Measurements from ENCODE around the gene PIGS. TPM values are rescaled to one million over a fixed set of nuclear protein-coding genes. Genes with fewer than 3 reads are reported as not detected.

Gene PIGS
- total RNA-seq, 1 experiment from 2014 or later = 45.8 TPM

DNA sequence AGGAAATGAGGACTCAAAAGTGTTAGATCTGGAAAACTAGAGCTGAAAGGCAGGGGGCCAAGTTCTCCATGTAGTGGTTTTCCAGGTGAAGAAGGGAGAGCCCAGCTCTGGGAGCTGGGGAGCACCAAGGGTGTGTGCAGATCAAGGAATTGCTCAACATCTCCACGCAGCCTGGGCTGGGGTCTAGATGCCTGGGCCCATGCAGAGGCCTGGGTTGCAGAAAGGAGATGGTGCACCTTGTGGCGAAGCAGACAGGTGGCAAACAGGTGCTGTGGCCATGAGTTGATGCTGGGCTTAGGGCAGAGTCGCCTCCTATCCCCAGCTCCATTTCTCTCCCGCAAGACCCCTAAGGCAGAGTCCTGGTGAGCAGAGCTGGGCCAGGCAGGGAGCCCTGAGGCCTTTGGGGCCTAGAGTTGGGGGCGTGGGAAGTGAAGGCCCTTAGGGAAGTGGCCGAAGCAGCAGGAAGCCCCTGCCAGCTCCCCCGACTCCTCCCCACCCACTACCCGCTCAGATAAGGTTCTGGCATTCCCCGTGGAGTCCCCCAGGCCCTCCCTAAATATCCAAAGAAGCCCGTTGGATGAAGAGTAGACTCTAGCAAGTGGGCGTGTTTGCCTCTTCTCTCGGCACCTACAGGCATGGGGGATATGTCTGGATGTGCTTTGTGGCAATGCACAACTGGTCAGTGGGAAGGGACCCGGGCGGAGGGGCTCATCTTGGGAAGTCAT is 64.4 kb downstream of the PIGS start:
- Histone ChIP-seq H3K27me3 (ENCODE audit: insufficient read depth, low read length) (peaks cover 1% of the 10 kb centered on the region; the same call in 1 of the 2 replicates), H3K9me3 (ENCODE audit: control insufficient read depth in 1 of 2, insufficient read depth in 1 of 2, low read depth in 1 of 2, low read length in 2 of 2) (no peaks in the 10 kb centered on the region), H3K9ac (ENCODE audit: low read length) (no peak overlapping the region), H3K27ac (ENCODE audit: low read depth, low read length) (no peak overlapping the region), H3K4me1 (ENCODE audit: control insufficient read depth in 1 of 2, insufficient read depth in 2 of 2, low read length in 2 of 2) (no peaks in the 10 kb centered on the region), H3K4me3 (replicated peaks in 1 of 2; ENCODE audit: low read depth in 1 of 2, low read length in 2 of 2) (no peak overlapping the region), H2AFZ (ENCODE audit: low read depth, low read length, poor library complexity, severe bottlenecking) (no peak overlapping the region), H3K79me2 (ENCODE audit: insufficient read depth, low read length) (no peaks in the 10 kb centered on the region), H3K36me3 (ENCODE audit: control insufficient read depth in 1 of 2, insufficient read depth in 2 of 2, low read length in 2 of 2) (no peaks in the 10 kb centered on the region), H4K20me1 (ENCODE audit: insufficient read depth) (no peaks in the 10 kb centered on the region), H3K9me2 (ENCODE audit: insufficient read depth) (no peaks in the 10 kb centered on the region), H3K4me2 (ENCODE audit: low read length) (no peak overlapping the region)
- ChIA-PET RAD21 (ENCODE audit: low non-redundant PET in 1 of 2, low total read pairs in 2 of 2, uncharacterized antibody in 2 of 2, unreplicated experiment in 2 of 2) (no interaction called here), POLR2A (no interaction called here), CTCF (no interaction called here)
- intact Hi-C loops (cut with micrococcal nuclease) = no loop called here
- TF ChIP-seq EGR1 (IDR thresholded peaks at IDR 0.05; ENCODE audit: low read depth) (no peak), CEBPB (IDR thresholded peaks at IDR 0.05; ENCODE audit: low read depth) (no peak), SIN3A (IDR thresholded peaks at IDR 0.05; ENCODE audit: low read depth) (no peak)
- TF ChIP-seq, protein P1, sequence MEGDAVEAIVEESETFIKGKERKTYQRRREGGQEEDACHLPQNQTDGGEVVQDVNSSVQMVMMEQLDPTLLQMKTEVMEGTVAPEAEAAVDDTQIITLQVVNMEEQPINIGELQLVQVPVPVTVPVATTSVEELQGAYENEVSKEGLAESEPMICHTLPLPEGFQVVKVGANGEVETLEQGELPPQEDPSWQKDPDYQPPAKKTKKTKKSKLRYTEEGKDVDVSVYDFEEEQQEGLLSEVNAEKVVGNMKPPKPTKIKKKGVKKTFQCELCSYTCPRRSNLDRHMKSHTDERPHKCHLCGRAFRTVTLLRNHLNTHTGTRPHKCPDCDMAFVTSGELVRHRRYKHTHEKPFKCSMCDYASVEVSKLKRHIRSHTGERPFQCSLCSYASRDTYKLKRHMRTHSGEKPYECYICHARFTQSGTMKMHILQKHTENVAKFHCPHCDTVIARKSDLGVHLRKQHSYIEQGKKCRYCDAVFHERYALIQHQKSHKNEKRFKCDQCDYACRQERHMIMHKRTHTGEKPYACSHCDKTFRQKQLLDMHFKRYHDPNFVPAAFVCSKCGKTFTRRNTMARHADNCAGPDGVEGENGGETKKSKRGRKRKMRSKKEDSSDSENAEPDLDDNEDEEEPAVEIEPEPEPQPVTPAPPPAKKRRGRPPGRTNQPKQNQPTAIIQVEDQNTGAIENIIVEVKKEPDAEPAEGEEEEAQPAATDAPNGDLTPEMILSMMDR (IDR thresholded peaks at IDR 0.05 in 2 of 3, conservative IDR thresholded peaks at IDR 0.05 in 1 of 3; ENCODE audit: borderline replicate concordance in 1 of 3, insufficient read depth in 1 of 3, low read depth in 2 of 3, low read length in 2 of 3) = no peak
- TF ChIP-seq, protein P2, sequence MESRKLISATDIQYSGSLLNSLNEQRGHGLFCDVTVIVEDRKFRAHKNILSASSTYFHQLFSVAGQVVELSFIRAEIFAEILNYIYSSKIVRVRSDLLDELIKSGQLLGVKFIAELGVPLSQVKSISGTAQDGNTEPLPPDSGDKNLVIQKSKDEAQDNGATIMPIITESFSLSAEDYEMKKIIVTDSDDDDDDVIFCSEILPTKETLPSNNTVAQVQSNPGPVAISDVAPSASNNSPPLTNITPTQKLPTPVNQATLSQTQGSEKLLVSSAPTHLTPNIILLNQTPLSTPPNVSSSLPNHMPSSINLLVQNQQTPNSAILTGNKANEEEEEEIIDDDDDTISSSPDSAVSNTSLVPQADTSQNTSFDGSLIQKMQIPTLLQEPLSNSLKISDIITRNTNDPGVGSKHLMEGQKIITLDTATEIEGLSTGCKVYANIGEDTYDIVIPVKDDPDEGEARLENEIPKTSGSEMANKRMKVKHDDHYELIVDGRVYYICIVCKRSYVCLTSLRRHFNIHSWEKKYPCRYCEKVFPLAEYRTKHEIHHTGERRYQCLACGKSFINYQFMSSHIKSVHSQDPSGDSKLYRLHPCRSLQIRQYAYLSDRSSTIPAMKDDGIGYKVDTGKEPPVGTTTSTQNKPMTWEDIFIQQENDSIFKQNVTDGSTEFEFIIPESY (IDR thresholded peaks at IDR 0.05; ENCODE audit: extremely low read depth, insufficient replicate concordance, low read length) = no peak
- TF ChIP-seq, protein P3, sequence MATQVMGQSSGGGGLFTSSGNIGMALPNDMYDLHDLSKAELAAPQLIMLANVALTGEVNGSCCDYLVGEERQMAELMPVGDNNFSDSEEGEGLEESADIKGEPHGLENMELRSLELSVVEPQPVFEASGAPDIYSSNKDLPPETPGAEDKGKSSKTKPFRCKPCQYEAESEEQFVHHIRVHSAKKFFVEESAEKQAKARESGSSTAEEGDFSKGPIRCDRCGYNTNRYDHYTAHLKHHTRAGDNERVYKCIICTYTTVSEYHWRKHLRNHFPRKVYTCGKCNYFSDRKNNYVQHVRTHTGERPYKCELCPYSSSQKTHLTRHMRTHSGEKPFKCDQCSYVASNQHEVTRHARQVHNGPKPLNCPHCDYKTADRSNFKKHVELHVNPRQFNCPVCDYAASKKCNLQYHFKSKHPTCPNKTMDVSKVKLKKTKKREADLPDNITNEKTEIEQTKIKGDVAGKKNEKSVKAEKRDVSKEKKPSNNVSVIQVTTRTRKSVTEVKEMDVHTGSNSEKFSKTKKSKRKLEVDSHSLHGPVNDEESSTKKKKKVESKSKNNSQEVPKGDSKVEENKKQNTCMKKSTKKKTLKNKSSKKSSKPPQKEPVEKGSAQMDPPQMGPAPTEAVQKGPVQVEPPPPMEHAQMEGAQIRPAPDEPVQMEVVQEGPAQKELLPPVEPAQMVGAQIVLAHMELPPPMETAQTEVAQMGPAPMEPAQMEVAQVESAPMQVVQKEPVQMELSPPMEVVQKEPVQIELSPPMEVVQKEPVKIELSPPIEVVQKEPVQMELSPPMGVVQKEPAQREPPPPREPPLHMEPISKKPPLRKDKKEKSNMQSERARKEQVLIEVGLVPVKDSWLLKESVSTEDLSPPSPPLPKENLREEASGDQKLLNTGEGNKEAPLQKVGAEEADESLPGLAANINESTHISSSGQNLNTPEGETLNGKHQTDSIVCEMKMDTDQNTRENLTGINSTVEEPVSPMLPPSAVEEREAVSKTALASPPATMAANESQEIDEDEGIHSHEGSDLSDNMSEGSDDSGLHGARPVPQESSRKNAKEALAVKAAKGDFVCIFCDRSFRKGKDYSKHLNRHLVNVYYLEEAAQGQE (IDR thresholded peaks at IDR 0.05; ENCODE audit: low read depth) = no peak
- no peak for ATAC-seq
- no TSS peak for BruUV-seq (replicated peaks)
- no peak for DNase-seq (ENCODE audit: low read depth, low spot score)
